Right lobe of liver (tissue), 6 donors: ENCODE results near the gene DCST2. TPM values are rescaled to one million over a fixed set of nuclear protein-coding genes. Genes with fewer than 3 reads are reported as not detected.

ENCODE experiments used
- ATAC-seq, 4 donors: fragments of 200-7000 bp; cut with Tn5 transposase; one replicate each; pipeline ENCODE4 v1.9.1; 2020; ENCODE audit warnings: mild to moderate bottlenecking in 4 of 4, moderate library complexity in 4 of 4
- DNase-seq, 3 donors: peaks; one replicate each; pipeline ENCODE4 v3.0.0-alpha.2; 2020
- H3K27ac ChIP-seq, 3 donors: fragments of 200-600 bp; one replicate each; pipeline ENCODE4 v1.8.0; 2022
- H3K27me3 ChIP-seq, 2 donors: fragments of 200-600 bp; one replicate each; pipeline ENCODE4 v1.8.0; 2022
- H3K36me3 ChIP-seq, 4 donors: fragments of 200-600 bp; sonication (generic) in 1 of 4; one replicate each; pipeline versions ENCODE4 v1.5.1 to v1.8.0; 2017 to 2022; ENCODE audit warnings: control low read depth in 1 of 4
- H3K4me1 ChIP-seq, 4 donors: fragments of 200-600 bp; sonication (generic) in 1 of 4; one replicate each; pipeline versions ENCODE4 v1.5.1 to v1.8.0; 2017 to 2022; ENCODE audit warnings: control low read depth in 1 of 4
- H3K4me3 ChIP-seq, 3 donors: fragments of 200-600 bp; one replicate each; pipeline ENCODE4 v1.8.0; 2022
- H3K9me3 ChIP-seq, 4 donors: fragments of 200-600 bp; sonication (generic) in 1 of 4; one replicate each; pipeline versions ENCODE4 v1.5.1 to v1.8.0; 2017 to 2022; ENCODE audit warnings: control low read depth in 1 of 4
- POLR2A ChIP-seq: fragments of 450-650 bp; IDR thresholded peaks from one replicate; pipeline ENCODE4 v1.6.1; 2017; ENCODE audit warnings: antibody characterized with exemption, mild to moderate bottlenecking
- WGBS: methylation state at CpG from one replicate; pipeline ENCODE4 v1.1.6; 2018; ENCODE audit warnings: low coverage, low lambda C conversion rate; ENCODE audit not compliant: insufficient coverage; ENCODE audit errors: missing lambda C conversion rate; 5-methylcytosine and 5-hydroxymethylcytosine counted together
- intact Hi-C, 2 donors: fragments of 100-400 bp; cut with DNase I; formaldehyde crosslinking; loops; one replicate each; pipeline versions ENCODE4 v1.11.2 to v1.14.1; 2022
- total RNA-seq, 6 experiments: library from RNA; depleted of rRNA in 2 of 6; stranded (reverse); fragments of >200 nt in 2 of 6; fragmentation: NEBNext Ultra II Directional in 3 of 6; extraction: Animal tissue kit (Norgen Biotek cat#: 25700) in 3 of 6; gene quantifications; one replicate each; pipeline versions ENCODE4 v1.1.0 to v1.2.4, GENCODE V29; 2016 to 2023
- TF ChIP-seq, protein P1 (sequence below), 4 donors: fragments of 200-600 bp in 3 of 4; fragments of 450-650 bp in 1 of 4; IDR thresholded peaks; one replicate each; pipeline versions ENCODE4 v1.5.1 to v1.8.0; 2016 to 2022; ENCODE audit warnings: antibody characterized with exemption in 4 of 4, mild to moderate bottlenecking in 2 of 4
- donor health status: DM: no; HTN: yes; CAD: no.
- donor health status: DM: no; HTN: no; CAD: no.
- donor health status: DM: no; HTN: no; CAD: no.
- donor health status: DM: no; HTN: yes; CAD: no.
- donor health status: DM: no; HTN: yes; CAD: no.

The DCST2 gene
- total RNA-seq, 6 experiments from 2014 or later, result 0.72 to 1.4 (median 0.81) TPM; not detected in 1

- no peak for ATAC-seq
- peak in 1 of 3 donors; percentile 24 for DNase-seq
- Histone ChIP-seq H3K9me3 (no peaks in the 10 kb centered on the region), H3K36me3 (peaks cover 0 to 6% (median 4%) of the 10 kb centered on the region in 4 donors), H3K4me3 (no peak overlapping the region), H3K27ac (peak overlapping the region; percentile 16 to 95 (median 16)), H3K27me3 (no peaks in the 10 kb centered on the region), H3K4me1 (peaks cover 0 to 87% (median 33%) of the 10 kb centered on the region in 4 donors)
- intact Hi-C loops, result no loop called here
- TF ChIP-seq, protein P1, sequence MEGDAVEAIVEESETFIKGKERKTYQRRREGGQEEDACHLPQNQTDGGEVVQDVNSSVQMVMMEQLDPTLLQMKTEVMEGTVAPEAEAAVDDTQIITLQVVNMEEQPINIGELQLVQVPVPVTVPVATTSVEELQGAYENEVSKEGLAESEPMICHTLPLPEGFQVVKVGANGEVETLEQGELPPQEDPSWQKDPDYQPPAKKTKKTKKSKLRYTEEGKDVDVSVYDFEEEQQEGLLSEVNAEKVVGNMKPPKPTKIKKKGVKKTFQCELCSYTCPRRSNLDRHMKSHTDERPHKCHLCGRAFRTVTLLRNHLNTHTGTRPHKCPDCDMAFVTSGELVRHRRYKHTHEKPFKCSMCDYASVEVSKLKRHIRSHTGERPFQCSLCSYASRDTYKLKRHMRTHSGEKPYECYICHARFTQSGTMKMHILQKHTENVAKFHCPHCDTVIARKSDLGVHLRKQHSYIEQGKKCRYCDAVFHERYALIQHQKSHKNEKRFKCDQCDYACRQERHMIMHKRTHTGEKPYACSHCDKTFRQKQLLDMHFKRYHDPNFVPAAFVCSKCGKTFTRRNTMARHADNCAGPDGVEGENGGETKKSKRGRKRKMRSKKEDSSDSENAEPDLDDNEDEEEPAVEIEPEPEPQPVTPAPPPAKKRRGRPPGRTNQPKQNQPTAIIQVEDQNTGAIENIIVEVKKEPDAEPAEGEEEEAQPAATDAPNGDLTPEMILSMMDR (IDR thresholded peaks at IDR 0.05), result no peak
- TF ChIP-seq POLR2A, result no peak
- WGBS, result no CpG with 5 or more reads among the region's 12 CpGs
Observed at GRCh38 chr1:155009221-155009711, 24.3 kb downstream of the DCST2 start.

DNA sequence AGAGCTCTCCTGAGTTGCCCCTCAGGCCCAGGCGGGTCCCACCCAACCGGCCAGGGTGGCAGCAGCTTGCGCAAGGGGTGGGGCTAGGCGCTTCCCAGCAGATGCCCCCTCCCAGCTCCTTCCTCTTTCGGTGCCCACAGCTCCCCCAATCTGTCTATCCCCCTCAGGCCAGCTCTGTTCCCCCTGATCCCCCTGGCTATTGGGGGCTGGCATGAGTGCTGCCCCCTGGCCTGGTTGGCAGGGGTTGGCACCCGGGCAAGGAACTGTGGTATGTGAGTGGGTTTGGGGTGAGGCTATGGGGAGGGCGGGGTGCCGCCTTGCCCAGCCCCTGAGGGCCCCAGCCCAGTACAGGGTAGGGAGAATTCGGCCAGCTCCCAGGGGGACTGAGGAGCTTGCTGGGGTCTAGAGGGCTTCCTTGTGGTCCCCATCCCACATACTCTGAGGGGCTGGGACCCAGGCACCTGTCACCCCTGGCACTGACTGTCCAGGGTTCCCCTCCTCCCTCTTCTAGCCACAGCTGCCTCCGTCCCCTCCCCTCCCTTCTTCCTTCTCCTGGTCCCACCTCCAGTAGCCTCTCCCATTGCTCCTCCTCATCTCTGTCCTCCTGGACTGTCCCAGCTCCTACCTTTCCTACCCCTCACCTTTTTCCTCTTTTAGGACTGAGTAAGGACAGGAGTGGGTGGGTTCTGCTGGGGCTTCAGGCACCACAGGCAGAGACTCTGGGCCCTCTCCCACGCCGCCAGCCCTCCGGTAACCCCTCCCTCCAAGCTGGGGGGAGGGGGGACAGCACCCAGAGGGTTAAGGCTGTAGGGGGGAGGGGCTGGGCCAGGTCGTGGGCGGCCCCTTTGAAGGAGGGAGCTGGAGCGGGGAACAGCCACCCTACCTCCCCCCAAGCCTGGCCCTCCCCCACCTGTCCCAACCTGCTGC lies 25.3 kb downstream of the DCST2 start:
- peaks cover 0 to 88% (median 33%) of the 10 kb centered on the region in 4 donors for H3K4me1 ChIP-seq
- 45% methylated on average over 5 of the region's 16 CpGs for WGBS
- intact Hi-C loops, result no loop called here
- peak overlapping the region; percentile 16 to 95 (median 16) for H3K27ac ChIP-seq
- TF ChIP-seq, protein P1 (IDR thresholded peaks at IDR 0.05), result no peak
- no peak for TF ChIP-seq POLR2A
- H3K4me3 ChIP-seq, result peak overlapping the region in 1 of 3 donors; percentile 7
- H3K36me3 ChIP-seq, result peaks cover 0 to 3% (median 0%) of the 10 kb centered on the region in 4 donors
- H3K9me3 ChIP-seq, result no peaks in the 10 kb centered on the region
- H3K27me3 ChIP-seq, result no peaks in the 10 kb centered on the region
- peak in 1 of 3 donors; percentile 48 for DNase-seq
- ATAC-seq, result no peak

DNA sequence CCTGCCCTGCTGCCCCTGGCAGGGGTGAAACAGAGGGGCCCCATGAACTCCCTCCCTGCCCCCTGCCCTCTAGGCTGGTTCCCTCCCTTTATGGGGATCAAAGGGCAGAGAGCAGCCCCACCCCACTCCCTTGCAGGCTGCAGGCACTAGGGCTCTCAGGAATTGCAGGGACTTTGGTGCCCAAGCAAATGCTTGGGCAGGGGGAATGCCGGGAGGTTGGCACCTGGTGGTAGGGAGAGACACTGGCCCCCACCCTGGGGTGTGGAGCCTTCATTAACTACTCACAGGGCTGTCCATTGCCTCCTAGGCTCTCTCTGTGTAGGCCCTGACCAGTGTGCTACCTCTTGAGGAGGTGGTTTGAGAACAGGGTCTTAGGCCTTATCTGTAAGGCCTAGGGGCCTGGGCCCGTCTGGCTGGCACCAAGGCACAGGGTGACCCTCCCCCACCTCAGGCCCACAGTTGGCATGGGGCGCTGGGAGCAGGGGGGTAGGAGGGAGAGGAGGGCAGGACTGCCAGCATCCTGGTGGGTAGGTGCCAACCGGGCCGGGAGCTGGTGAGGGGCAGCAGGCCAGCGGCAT lies 26.2 kb downstream of the DCST2 start:
- 0% methylated on average over 2 of the region's 6 CpGs for WGBS
- ATAC-seq, result peak in 3 of 4 donors; percentile 7 to 19 (median 12)
- intact Hi-C loops, result no loop called here

DNA sequence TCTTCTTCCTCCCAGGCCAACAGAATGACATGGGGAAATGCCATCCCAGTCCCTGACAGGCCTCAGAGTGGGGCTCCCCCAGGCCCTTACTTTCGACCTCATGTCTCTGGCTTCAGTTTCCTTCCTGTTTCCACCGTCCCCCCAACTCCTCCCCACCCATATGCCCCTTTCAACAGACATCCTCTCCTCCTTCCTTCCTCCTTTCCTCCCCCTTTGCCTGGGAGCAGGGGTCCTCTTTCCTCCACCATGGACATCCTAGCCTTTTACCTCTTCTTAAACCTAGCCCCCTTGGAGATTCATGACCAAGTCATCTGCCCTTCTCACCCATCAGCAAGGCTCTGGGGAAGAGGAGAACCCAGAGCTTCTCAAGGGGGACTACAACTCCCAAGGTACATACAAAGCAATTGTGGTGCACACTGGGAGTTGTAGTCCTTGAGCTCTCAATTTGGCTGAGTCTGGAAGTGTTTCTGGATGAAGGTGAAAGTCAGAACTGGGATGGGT lies 26.9 kb downstream of the DCST2 start:
- Histone ChIP-seq H3K36me3 (peaks cover 0 to 3% (median 0%) of the 10 kb centered on the region in 4 donors), H3K4me3 (peak overlapping the region in 1 of 3 donors; percentile 10), H3K27ac (peak overlapping the region in 2 of 3 donors; percentile 94 to 95), H3K9me3 (no peaks in the 10 kb centered on the region), H3K4me1 (peaks cover 0 to 71% (median 26%) of the 10 kb centered on the region in 4 donors), H3K27me3 (no peaks in the 10 kb centered on the region)
- peak in 1 of 3 donors; percentile 52 for DNase-seq
- intact Hi-C loops, result no loop called here
- no peak for ATAC-seq
- WGBS, result 13% methylated on average over 2 of the region's 2 CpGs
- TF ChIP-seq POLR2A, result no peak
- TF ChIP-seq, protein P1 (IDR thresholded peaks at IDR 0.05), result no peak

More for the DNA sequence above, 26.2 kb downstream of the DCST2 start:
- H3K27ac ChIP-seq, result peak overlapping the region; percentile 16 to 95 (median 16)
- TF ChIP-seq, protein P1 (IDR thresholded peaks at IDR 0.05), result no peak
- DNase-seq, result peak in 2 of 3 donors; percentile 76 to 87
- peak overlapping the region in 2 of 3 donors; percentile 10 to 26 for H3K4me3 ChIP-seq
- no peaks in the 10 kb centered on the region for H3K27me3 ChIP-seq
- H3K4me1 ChIP-seq, result peaks cover 0 to 78% (median 28%) of the 10 kb centered on the region in 4 donors
- peaks cover 0 to 3% (median 0%) of the 10 kb centered on the region in 4 donors for H3K36me3 ChIP-seq
- no peaks in the 10 kb centered on the region for H3K9me3 ChIP-seq
